B cell (primary cell): ENCODE measurements around the gene PSMB5. TPM values are rescaled to one million over a fixed set of nuclear protein-coding genes. Genes with fewer than 3 reads are reported as not detected.

ENCODE experiments used
- ATAC-seq: fragments of 200-7000 bp; cut with Tn5 transposase; one replicate; pipeline ENCODE4 v1.10.0; 2021; ENCODE audit warnings: low read depth, mild to moderate bottlenecking, moderate number of reproducible peaks, moderate library complexity
- CTCF ChIA-PET: fragments of 350-600 bp; sonication (Branson Sonifier 250); formaldehyde crosslinking; loops from one replicate; lab custom pipeline; 2021; ENCODE audit warnings: antibody characterized with exemption, inconsistent platforms; lab: Charles Lee
- POLR2A ChIA-PET: fragments of 350-600 bp; sonication (Branson Sonifier 250); formaldehyde crosslinking; loops from one replicate; lab custom pipeline; 2021; ENCODE audit warnings: antibody characterized with exemption; lab: Charles Lee
- DNase-seq: peaks from one replicate; pipeline ENCODE4 v3.0.0; 2013
- H2AFZ ChIP-seq: 2 replicates; pipeline ENCODE4 v1.6.1; 2012; ENCODE audit warnings: mild to moderate bottlenecking, low read depth, low read length; ENCODE audit not compliant: insufficient read depth, poor library complexity, severe bottlenecking
- H3K27ac ChIP-seq, 2 donors: 1 replicate in 1 of 2; 2 replicates in 1 of 2; pipeline ENCODE4 v1.5.1; 2012 to 2013; ENCODE audit warnings: low read length in 2 of 2, mild to moderate bottlenecking in 2 of 2, moderate library complexity in 1 of 2
- H3K27me3 ChIP-seq, 4 experiments: fragments of 200-600 bp in 1 of 4; sonication (generic) in 1 of 4; replicated peaks in 1 of 4; 1 replicate in 2 of 4; 2 replicates in 2 of 4; pipeline versions ENCODE4 v1.6.1 to v1.7.0; 2013 to 2016; ENCODE audit warnings: low read length in 3 of 4, mild to moderate bottlenecking in 2 of 4, mixed read lengths in 1 of 4, moderate library complexity in 1 of 4; ENCODE audit not compliant: insufficient read depth in 4 of 4, control insufficient read depth in 3 of 4; ENCODE audit errors: control extremely low read depth in 1 of 4
- H3K36me3 ChIP-seq, 2 experiments: replicated peaks in 1 of 2; 1 replicate in 1 of 2; 2 replicates in 1 of 2; pipeline versions ENCODE4 v1.6.1 to v1.7.1; 2013; ENCODE audit warnings: low read length in 1 of 2; ENCODE audit not compliant: insufficient read depth in 2 of 2, control insufficient read depth in 1 of 2; ENCODE audit errors: control extremely low read depth in 1 of 2, extremely low read depth in 1 of 2
- H3K4me1 ChIP-seq, 2 donors: fragments of 200-600 bp in 1 of 2; sonication (generic) in 1 of 2; 1 replicate in 1 of 2; 2 replicates in 1 of 2; pipeline versions ENCODE4 v1.5.1 to v1.6.1; 2013 to 2017; ENCODE audit warnings: low read length in 2 of 2; ENCODE audit not compliant: control insufficient read depth in 2 of 2, insufficient read depth in 2 of 2
- H3K4me2 ChIP-seq: replicated peaks from 2 replicates; pipeline ENCODE3; 2012; ENCODE audit warnings: mild to moderate bottlenecking, low read depth, low read length; ENCODE audit not compliant: poor library complexity, severe bottlenecking
- H3K4me3 ChIP-seq, 5 experiments: fragments of 200-600 bp in 1 of 5; sonication (generic) in 1 of 5; 1 replicate in 3 of 5; 2 replicates in 2 of 5; pipeline versions ENCODE4 v1.5.1 to v1.7.0; 2011 to 2016; ENCODE audit warnings: low read length in 4 of 5, mild to moderate bottlenecking in 4 of 5, low read depth in 2 of 5, control low read depth in 1 of 5, moderate library complexity in 1 of 5; ENCODE audit not compliant: insufficient read depth in 1 of 5; ENCODE audit errors: control extremely low read depth in 1 of 5, extremely low read depth in 1 of 5
- H3K79me2 ChIP-seq: fragments of 200-600 bp; sonication (generic); one replicate; pipeline ENCODE4 v1.6.0; 2016; ENCODE audit warnings: low read length; ENCODE audit not compliant: control insufficient read depth, insufficient read depth
- H3K9ac ChIP-seq: fragments of 200-600 bp; sonication (generic); 2 replicates; pipeline ENCODE4 v1.6.1; 2017; ENCODE audit warnings: mild to moderate bottlenecking, low read length, moderate library complexity
- H3K9me3 ChIP-seq, 3 donors: one replicate each; pipeline versions ENCODE4 v1.6.1 to v1.7.1; 2013; ENCODE audit warnings: low read length in 2 of 3; ENCODE audit not compliant: control insufficient read depth in 2 of 3, insufficient read depth in 1 of 3; ENCODE audit errors: control extremely low read depth in 1 of 3
- H4K20me1 ChIP-seq: 2 replicates; pipeline ENCODE4 v1.6.0; 2012; ENCODE audit warnings: mild to moderate bottlenecking, low read length; ENCODE audit not compliant: insufficient read depth, control insufficient read depth, poor library complexity, severe bottlenecking
- H3K27ac Mint-ChIP-seq: one replicate; pipeline ENCODE4 v1.8.0; 2021; ENCODE audit warnings: mixed read lengths
- H3K27me3 Mint-ChIP-seq: one replicate; pipeline ENCODE4 v1.8.0; 2021; ENCODE audit warnings: mixed read lengths
- H3K4me1 Mint-ChIP-seq: one replicate; pipeline ENCODE4 v1.8.0; 2021; ENCODE audit warnings: mixed read lengths
- H3K4me3 Mint-ChIP-seq: one replicate; pipeline ENCODE4 v1.8.0; 2021; ENCODE audit warnings: mixed read lengths
- H3K9me3 Mint-ChIP-seq: one replicate; pipeline ENCODE4 v1.8.0; 2022; ENCODE audit warnings: mixed read lengths; ENCODE audit not compliant: insufficient read depth
- CTCF ChIP-seq: fragments of 200-600 bp; IDR thresholded peaks from one replicate; pipeline ENCODE4 v1.8.0; 2022; ENCODE audit warnings: antibody characterized with exemption, mild to moderate bottlenecking
- EZH2 ChIP-seq: IDR thresholded peaks from 2 replicates; pipeline ENCODE4 v1.6.1; 2012; ENCODE audit warnings: borderline replicate concordance, low read depth, mild to moderate bottlenecking, moderate library complexity, low read length; ENCODE audit not compliant: insufficient read depth, poor library complexity, severe bottlenecking
- WGBS: methylation state at CpG from one replicate; pipeline ENCODE4 v1.1.5; 2013; ENCODE audit warnings: missing lambda C conversion rate; ENCODE audit not compliant: insufficient coverage; 5-methylcytosine and 5-hydroxymethylcytosine counted together
- intact Hi-C: fragments of 100-400 bp; cut with micrococcal nuclease; formaldehyde crosslinking; loops from one replicate; pipeline ENCODE4 v1.10.0; 2022
- polyA plus RNA-seq: library from polyadenylated mRNA; depleted of rRNA; stranded (reverse); fragments of >200 nt; gene quantifications from 2 replicates; pipeline ENCODE4 v1.2.3, GENCODE V29; 2012
- total RNA-seq, 2 donors: library from RNA; stranded (reverse); fragments of 120-200 nt in 1 of 2; gene quantifications; 1 replicate in 1 of 2; 2 replicates in 1 of 2; pipeline versions ENCODE4 v1.2.3 to v1.2.4, GENCODE V29; 2013 to 2022

The PSMB5 gene
- total and polyA plus RNA-seq, 2 donors (not counting 1 experiment from before 2014, with no cell fraction given), result 16.5 to 29.0 TPM

- ATAC-seq (no peak), DNase-seq (no peak)
- no peak overlapping the region for H3K4me3 ChIP-seq
- no peak overlapping the region for H3K9ac ChIP-seq
- H3K27ac ChIP-seq, result no peak overlapping the region
- intact Hi-C loops, result no loop called here
- H3K4me1 Mint-ChIP-seq, result peaks cover 2% of the 10 kb centered on the region
- no peak overlapping the region for H2AFZ ChIP-seq
- no peaks in the 10 kb centered on the region for H4K20me1 ChIP-seq
- ChIA-PET POLR2A (interaction anchor here (2.1 to 3.2 kb wide), 2 partner anchors 10 to 62 kb away, joined by 7 to 11 read pairs; no protein-coding TSS in a partner anchor), CTCF (interaction anchor here (1.0 to 36.3 kb wide), 16 partner anchors 11 to 425 kb away, joined by 3 to 1134 read pairs (median 6); partner anchors contain the start of genes AJUBA and CDH24)
- H3K4me3 Mint-ChIP-seq, result no peak overlapping the region
- peaks cover 0 to 19% of the 10 kb centered on the region in 2 experiments for H3K36me3 ChIP-seq
- TF ChIP-seq CTCF, result no peak
- TF ChIP-seq EZH2, result no peak
- H3K27me3 Mint-ChIP-seq, result no peaks in the 10 kb centered on the region
- no peaks in the 10 kb centered on the region for H3K27me3 ChIP-seq
- 97% methylated on average over 9 of the region's 9 CpGs for WGBS
- no peaks in the 10 kb centered on the region for H3K9me3 Mint-ChIP-seq
- H3K4me1 ChIP-seq, result no peaks in the 10 kb centered on the region
- H3K9me3 ChIP-seq, result no peaks in the 10 kb centered on the region
- no peak overlapping the region for H3K27ac Mint-ChIP-seq
- no peaks in the 10 kb centered on the region for H3K79me2 ChIP-seq
- no peak overlapping the region for H3K4me2 ChIP-seq
Observed at GRCh38 chr14:22995889-22996625, 38.6 kb downstream of the PSMB5 start.

- TF ChIP-seq CTCF (peak; percentile 49), EZH2 (no peak)
- WGBS, result 24% methylated on average over 3 of the region's 4 CpGs
- ChIA-PET CTCF (interaction anchor here (0.6 to 36.3 kb wide), 31 partner anchors 10 to 424 kb away, joined by 3 to 1134 read pairs (median 4); partner anchors contain the start of genes ABHD4, ACIN1, AJUBA and C14orf119), POLR2A (interaction anchor here (2.1 to 3.2 kb wide), 2 partner anchors 12 to 63 kb away, joined by 7 to 11 read pairs; no protein-coding TSS in a partner anchor)
- peaks cover 0 to 23% of the 10 kb centered on the region in 2 experiments for H3K36me3 ChIP-seq
- intact Hi-C loops, result loop anchor here (1.0 kb wide), 1 partner anchor 63 kb away; no protein-coding TSS in a partner anchor
- no peak overlapping the region for H3K27ac ChIP-seq
- Mint-ChIP-seq H3K4me3 (no peak overlapping the region), H3K27me3 (no peaks in the 10 kb centered on the region), H3K27ac (no peak overlapping the region), H3K9me3 (no peaks in the 10 kb centered on the region), H3K4me1 (peaks cover 2% of the 10 kb centered on the region)
- H3K27me3 ChIP-seq, result no peaks in the 10 kb centered on the region
- no peak overlapping the region for H2AFZ ChIP-seq
- no peaks in the 10 kb centered on the region for H3K4me1 ChIP-seq
- DNase-seq (peak; percentile 44), ATAC-seq (peak; percentile 58)
- H3K9ac ChIP-seq, result no peak overlapping the region
- H3K4me2 ChIP-seq, result no peak overlapping the region
- H4K20me1 ChIP-seq, result no peaks in the 10 kb centered on the region
- H3K4me3 ChIP-seq, result no peak overlapping the region
- no peaks in the 10 kb centered on the region for H3K79me2 ChIP-seq
- H3K9me3 ChIP-seq, result no peaks in the 10 kb centered on the region
Observed at GRCh38 chr14:22994762-22995275, 39.9 kb downstream of the PSMB5 start.
